ENCODE data around the gene PLXNA2. TPM values are rescaled to one million over a fixed set of nuclear protein-coding genes. Genes with fewer than 3 reads are reported as not detected.

Gene PLXNA2
- total RNA-seq, 1 experiment from 2014 or later = 10.2 TPM

DNA sequence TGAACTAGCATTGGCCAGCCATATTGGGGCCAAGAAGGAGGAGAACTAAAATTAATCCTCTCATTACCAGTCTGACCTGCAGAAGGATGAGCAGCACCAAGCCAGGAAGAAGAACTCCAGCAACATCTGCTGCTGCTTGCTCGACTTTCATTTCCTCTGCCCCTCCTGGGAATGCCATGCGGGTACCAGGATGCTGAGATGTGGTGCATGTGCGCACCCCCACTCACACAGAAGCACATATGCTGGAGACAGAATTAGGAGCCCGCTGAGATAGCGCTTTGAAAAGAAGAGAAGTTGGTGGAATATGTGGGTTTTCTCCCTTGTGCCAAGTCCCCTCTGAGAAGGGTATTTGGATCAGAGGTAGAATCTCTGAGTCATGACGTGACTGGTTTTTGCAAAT, 70.4 kb downstream of the PLXNA2 start:
- Histone ChIP-seq H3K9me3 (ENCODE audit: insufficient read depth, low read depth) (no peaks in the 10 kb centered on the region), H3K4me2 (no peak overlapping the region), H4K20me1 (ENCODE audit: insufficient read depth) (no peaks in the 10 kb centered on the region; the same call in 1 of the 2 replicates), H3K27me3 (ENCODE audit: insufficient read depth, low read depth) (no peaks in the 10 kb centered on the region), H3K9me2 (ENCODE audit: insufficient read depth) (no peaks in the 10 kb centered on the region), H3K79me2 (ENCODE audit: low read depth) (no peaks in the 10 kb centered on the region), H3F3A (ENCODE audit: insufficient read depth, low read depth) (peaks cover 11% of the 10 kb centered on the region; the same call in 1 of the 2 replicates), H2AFZ (no peak overlapping the region), H3K36me3 (ENCODE audit: low read depth) (no peaks in the 10 kb centered on the region), H3K27ac (no peak overlapping the region), H3K4me3 (no peak overlapping the region), H3K4me1 (replicated peaks; ENCODE audit: insufficient read depth) (peaks cover 25% of the 10 kb centered on the region)
- intact Hi-C loops (cut with micrococcal nuclease; ENCODE audit: unreplicated experiment) = no loop called here
- no TSS peak for BruUV-seq (replicated peaks)
- TF ChIP-seq EZH2 (IDR thresholded peaks at IDR 0.05; ENCODE audit: low read depth) = no peak
- TF ChIP-seq, protein P1, sequence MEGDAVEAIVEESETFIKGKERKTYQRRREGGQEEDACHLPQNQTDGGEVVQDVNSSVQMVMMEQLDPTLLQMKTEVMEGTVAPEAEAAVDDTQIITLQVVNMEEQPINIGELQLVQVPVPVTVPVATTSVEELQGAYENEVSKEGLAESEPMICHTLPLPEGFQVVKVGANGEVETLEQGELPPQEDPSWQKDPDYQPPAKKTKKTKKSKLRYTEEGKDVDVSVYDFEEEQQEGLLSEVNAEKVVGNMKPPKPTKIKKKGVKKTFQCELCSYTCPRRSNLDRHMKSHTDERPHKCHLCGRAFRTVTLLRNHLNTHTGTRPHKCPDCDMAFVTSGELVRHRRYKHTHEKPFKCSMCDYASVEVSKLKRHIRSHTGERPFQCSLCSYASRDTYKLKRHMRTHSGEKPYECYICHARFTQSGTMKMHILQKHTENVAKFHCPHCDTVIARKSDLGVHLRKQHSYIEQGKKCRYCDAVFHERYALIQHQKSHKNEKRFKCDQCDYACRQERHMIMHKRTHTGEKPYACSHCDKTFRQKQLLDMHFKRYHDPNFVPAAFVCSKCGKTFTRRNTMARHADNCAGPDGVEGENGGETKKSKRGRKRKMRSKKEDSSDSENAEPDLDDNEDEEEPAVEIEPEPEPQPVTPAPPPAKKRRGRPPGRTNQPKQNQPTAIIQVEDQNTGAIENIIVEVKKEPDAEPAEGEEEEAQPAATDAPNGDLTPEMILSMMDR (conservative IDR thresholded peaks at IDR 0.05) = no peak
- ChIA-PET POLR2A (ENCODE audit: unreplicated experiment) (no interaction called here), CTCF (no interaction called here)
- no peak for DNase-seq

DNA sequence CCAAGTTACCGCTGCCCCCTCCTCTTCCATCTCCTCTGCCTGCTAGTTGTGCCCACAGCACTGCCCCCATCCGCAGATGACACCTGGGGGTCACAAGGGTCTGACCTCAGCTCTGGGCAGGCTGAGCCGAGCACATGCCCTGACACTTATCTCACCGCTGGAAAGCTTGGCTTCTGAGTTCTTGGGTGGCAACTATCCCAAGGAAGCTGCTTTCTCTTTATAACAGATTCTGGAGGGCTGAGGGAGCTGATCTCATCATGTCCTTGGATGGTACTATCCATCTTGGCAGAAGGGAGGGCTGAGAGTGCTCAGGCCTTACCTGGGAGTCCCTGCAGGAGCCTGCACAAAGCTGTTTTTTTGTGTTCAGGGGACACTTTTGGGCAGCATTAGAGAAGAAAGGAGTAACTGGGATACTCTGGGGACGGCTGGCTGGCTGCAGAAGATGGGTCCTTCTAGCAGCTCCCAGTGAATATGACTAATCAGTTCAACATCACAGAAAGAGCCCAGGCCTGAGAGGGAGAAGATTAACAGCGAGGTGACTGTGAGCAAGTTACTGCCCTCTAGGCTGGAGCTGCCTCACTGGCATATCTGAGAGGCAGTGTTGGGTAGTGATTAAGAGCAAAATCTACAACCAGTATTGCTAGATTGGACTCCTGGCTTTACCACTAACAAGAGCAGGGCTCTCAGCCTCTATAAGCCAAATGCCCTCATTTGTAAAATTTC, 71.6 kb downstream of the PLXNA2 start:
- H2AFZ ChIP-seq = no peak overlapping the region
- POLR2A ChIA-PET (ENCODE audit: unreplicated experiment) = interaction anchor here (0.6 kb wide), 1 partner anchor 11 kb away, joined by 6 read pairs; no protein-coding TSS in a partner anchor
- intact Hi-C loops (cut with micrococcal nuclease; ENCODE audit: unreplicated experiment) = no loop called here

DNA sequence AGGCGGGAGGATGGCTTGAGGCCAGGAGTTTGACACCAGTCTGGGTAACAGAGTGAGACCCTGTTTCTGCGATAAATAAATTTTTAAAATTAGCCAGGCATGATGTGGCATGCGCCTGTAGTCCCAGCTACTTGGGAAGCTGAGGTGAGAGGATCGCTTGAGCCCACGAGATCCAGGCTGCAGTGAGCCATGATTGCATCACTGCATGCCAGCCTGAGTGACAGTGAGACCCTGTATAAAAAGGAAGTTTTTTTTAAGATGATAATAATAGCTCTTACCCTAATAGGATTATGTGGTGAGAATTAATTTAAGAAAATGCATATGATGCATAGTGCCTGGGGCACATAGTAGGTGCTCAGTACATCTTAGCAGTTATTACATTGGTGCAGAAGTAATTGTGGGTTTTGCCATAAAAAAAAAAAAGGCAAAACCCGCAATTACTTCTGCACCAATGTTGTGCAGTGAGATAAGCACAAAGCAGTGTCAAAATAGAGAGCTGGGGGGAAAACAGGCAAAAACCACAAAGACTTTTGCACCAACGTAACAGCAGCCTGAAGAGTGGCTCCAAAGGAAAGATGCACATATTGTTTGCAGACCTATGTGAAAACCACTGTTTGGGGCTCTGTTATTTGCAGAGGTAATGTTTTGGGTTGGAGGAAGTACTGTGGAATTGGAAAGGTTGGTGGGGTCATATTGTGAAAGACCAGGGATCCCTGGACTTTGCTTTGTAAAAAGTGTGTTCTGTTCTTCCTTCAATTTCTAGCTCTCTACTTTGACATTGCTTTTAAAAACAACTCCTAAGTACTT, 72.4 kb downstream of the PLXNA2 start:
- Histone ChIP-seq H3F3A (ENCODE audit: insufficient read depth, low read depth) (peaks cover 6% of the 10 kb centered on the region; the same call in 1 of the 2 replicates), H3K79me2 (ENCODE audit: low read depth) (no peaks in the 10 kb centered on the region), H4K20me1 (ENCODE audit: insufficient read depth) (no peaks in the 10 kb centered on the region; the same call in 1 of the 2 replicates), H3K27me3 (ENCODE audit: insufficient read depth, low read depth) (no peaks in the 10 kb centered on the region), H2AFZ (no peak overlapping the region), H3K27ac (no peak overlapping the region), H3K4me3 (no peak overlapping the region), H3K9me2 (ENCODE audit: insufficient read depth) (no peaks in the 10 kb centered on the region), H3K9me3 (ENCODE audit: insufficient read depth, low read depth) (no peaks in the 10 kb centered on the region), H3K4me2 (no peak overlapping the region), H3K4me1 (replicated peaks; ENCODE audit: insufficient read depth) (peaks cover 13% of the 10 kb centered on the region), H3K36me3 (ENCODE audit: low read depth) (no peaks in the 10 kb centered on the region)
- intact Hi-C loops (cut with micrococcal nuclease; ENCODE audit: unreplicated experiment) = no loop called here
- no peak for TF ChIP-seq EZH2 (IDR thresholded peaks at IDR 0.05; ENCODE audit: low read depth)
- TF ChIP-seq, protein P1 (conservative IDR thresholded peaks at IDR 0.05) = no peak
- no peak for DNase-seq
- CTCF ChIA-PET = interaction anchor here (0.6 to 0.7 kb wide), 2 partner anchors 40 to 243 kb away, joined by 4 to 9 read pairs; no protein-coding TSS in a partner anchor
- POLR2A ChIA-PET (ENCODE audit: unreplicated experiment) = no interaction called here
- no TSS peak for BruUV-seq (replicated peaks)

More for the DNA sequence above, 71.6 kb downstream of the PLXNA2 start:
- Histone ChIP-seq H3K27me3 (ENCODE audit: insufficient read depth, low read depth) (no peaks in the 10 kb centered on the region), H3K4me3 (no peak overlapping the region), H3K79me2 (ENCODE audit: low read depth) (no peaks in the 10 kb centered on the region), H3K36me3 (ENCODE audit: low read depth) (no peaks in the 10 kb centered on the region), H3K27ac (no peak overlapping the region), H4K20me1 (ENCODE audit: insufficient read depth) (no peaks in the 10 kb centered on the region; the same call in 1 of the 2 replicates), H3K9me3 (ENCODE audit: insufficient read depth, low read depth) (no peaks in the 10 kb centered on the region), H3K4me2 (no peak overlapping the region), H3K4me1 (replicated peaks; ENCODE audit: insufficient read depth) (peaks cover 14% of the 10 kb centered on the region), H3K9me2 (ENCODE audit: insufficient read depth) (no peaks in the 10 kb centered on the region), H3F3A (ENCODE audit: insufficient read depth, low read depth) (no peaks in the 10 kb centered on the region; the same call in 1 of the 2 replicates)
- no peak for DNase-seq
- no TSS peak for BruUV-seq (replicated peaks)
- TF ChIP-seq, protein P1 (conservative IDR thresholded peaks at IDR 0.05) = no peak
- no peak for TF ChIP-seq EZH2 (IDR thresholded peaks at IDR 0.05; ENCODE audit: low read depth)
- CTCF ChIA-PET = interaction anchor here (0.6 to 0.7 kb wide), 2 partner anchors 41 to 242 kb away, joined by 4 to 9 read pairs; no protein-coding TSS in a partner anchor

Data from PC-9 (cell line).